Endothelial cell of hepatic sinusoid (primary cell): ENCODE results near the gene CALHM2.

Experiments
- in situ Hi-C: cut with HindIII; loops from 2 replicates; pipeline ENCODE4 v1.10.0; 2017; ENCODE audit warnings: low sequenced_read_pairs

CALHM2 gene

DNA sequence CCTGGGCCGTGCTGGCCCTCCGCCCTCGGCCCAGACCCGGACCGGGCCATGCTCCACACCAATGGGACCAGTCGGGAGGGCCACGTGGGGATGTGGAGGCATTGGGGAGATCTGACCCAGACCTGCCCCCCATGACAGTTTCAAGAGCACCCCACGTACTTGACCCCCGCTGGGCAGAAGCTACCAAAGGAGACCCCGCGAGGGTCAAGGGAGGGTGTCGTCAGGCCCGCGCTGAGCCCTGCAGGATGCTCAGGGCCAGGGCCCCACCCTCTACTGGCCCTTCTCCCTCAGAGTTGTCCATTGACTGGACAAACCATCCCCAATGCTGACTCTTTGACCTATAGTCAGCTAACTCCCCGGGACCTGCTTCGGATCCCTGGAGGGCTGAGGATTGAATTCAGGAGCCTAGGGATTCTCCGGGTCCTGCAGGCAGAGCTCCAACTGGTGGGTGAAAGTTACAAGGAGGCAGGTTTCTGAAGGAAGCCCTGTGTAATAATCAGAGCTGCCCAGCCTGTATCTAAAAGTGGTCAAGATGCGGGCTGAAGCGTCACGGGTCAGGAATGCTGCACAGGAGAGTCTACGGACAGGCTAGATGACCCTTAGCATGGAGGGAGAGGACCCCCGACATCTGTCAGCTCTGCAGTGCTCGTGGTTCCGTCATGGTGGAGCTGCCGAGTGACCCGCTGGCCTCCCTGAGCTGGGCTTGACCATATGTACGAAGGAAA is 498 bp upstream of the CALHM2 start:
- in situ Hi-C loops = no loop called here

DNA sequence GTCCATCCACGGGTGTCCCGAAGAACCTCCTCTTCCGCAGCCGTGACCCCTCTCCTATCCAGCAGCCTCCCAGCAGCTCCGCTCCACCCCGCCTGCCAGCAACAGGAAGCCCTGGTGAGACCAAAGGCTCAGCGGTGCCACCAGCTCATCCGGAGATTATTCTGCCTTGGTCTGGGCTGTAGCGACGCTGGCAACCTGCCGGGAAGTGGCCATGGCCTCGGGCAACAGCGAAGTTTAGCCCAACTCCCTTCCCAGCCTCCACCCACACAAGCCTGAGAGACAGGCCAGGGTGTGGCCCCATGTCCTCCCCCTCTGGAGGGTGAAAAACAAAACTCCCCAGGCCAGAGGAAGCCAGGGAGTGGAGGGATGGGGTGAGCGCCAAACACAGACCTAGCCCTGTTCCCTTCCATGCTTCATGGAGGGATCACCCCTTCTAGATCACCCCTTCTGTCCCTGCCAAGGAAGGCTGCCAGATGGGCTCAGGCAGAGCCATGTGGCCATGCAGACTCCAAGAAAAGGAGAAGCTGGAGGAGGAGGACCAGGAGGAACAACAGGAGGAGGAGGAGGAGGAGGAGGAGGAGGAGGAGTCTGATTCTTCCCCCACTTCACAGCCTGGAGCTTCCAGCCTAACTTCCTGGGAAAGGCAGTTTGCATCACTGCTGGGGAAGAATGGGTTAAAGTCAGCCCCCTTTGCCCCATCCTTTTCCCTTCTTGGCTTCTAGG is 918 bp downstream of the CALHM2 start:
- in situ Hi-C loops = no loop called here

DNA sequence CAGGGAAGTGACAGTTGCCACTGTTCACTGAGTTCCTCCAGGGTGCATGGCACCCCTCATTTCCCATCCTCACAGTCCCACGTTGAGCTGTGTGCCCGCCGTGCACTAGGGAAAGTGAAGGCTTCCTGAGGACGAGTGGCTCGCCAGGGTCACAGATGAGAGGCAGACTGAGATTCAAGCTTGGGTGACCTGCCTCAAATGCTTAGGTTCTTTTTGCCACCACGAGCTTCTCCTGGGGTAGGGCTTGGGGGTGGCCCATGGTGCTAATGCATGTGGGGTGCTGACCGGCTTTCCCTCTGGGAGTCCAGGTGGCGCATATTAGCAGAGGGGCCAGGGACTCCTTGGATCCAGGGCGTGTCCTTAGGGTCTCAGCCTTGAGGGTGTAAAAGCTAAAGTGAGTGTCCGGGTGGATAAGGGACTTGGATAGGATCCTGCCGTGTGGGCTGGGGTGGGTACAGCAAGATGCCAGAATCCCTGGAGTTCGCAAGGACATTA is 1.9 kb downstream of the CALHM2 start:
- in situ Hi-C loops = no loop called here

DNA sequence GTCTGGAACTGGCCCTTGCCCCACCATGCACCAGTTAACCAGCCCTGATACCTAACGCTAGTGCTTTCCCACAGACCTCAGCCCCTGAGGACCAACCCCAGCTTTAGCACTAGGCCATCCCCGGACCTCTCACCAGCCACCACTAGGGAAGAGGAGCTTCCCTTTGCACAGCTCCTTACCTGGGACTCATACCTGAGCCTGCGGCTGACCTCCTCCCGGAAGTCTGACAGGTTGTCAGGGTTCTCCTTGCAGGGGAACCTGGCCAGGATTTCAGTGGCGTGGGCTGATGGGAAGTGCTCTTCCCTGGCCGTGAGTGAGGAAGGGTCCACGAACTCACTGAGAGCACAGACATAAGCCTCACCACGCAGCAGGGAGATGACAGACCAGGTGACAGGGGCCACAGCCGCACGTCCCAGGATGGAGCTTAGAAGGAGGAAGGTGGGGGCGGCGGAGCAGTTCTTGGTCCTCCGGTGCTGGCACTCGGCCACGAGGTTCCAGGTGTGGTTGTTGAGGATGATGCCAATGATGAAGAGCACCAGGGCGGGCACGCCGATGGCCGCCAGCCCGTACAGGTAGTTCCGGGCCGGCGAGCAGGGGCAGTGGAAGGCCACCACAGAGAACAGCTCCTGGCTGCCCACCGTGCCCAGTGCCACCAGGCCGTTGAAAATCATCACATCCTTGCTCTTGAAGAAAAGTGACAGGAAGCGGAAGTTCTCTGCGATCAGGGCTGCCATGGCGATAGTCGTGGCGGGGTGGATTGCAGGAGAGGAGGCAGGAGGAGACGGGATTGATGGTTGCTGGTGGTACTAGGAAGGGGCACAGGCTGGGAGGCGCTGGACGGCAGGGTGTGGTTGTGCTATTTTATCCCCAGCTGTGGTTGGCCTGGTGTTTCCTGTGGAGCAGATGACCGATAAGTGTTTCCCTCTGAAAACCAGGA is 2.7 kb downstream of the CALHM2 start:
- in situ Hi-C loops = no loop called here

DNA sequence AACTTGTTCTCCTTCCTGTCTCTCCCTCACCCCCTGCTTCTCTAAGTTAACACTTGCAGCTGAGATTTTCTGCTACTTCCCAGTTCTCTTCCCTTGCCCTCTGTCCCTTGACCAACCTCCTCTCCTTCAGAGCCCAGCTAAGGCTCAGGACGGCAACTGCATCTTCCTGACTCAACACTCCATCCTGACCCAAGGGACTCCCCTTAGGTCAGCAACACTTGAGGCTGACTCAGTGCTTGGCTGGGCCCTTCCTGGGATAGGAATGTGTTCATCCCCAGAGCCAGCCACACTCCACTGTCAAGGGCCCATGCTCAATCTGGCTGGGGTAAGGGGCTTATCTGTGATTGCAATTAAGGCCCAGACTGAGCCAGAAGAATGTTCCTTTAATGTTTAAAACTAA is 3.4 kb downstream of the CALHM2 start:
- in situ Hi-C loops = no loop called here

DNA sequence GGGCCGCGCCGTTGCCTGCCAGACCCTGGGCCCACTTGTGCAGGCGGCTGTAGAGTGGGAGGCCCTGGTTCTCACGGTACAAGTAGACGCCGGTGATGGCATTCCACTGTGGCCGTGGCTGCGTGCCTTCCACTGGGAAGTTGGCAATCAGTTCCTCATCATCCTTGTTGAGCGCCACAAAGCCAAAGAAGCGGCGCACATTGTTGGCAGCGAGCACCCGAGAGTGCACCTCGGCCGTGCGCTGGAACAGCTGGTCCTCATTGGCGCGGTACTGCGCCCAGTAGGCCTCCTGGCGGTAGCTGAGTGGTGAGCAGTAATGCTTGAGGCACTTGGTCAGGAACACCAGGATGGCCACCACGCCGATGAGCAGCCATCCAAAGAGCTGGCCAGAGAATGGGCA is 5.0 kb downstream of the CALHM2 start:
- in situ Hi-C loops = no loop called here

DNA sequence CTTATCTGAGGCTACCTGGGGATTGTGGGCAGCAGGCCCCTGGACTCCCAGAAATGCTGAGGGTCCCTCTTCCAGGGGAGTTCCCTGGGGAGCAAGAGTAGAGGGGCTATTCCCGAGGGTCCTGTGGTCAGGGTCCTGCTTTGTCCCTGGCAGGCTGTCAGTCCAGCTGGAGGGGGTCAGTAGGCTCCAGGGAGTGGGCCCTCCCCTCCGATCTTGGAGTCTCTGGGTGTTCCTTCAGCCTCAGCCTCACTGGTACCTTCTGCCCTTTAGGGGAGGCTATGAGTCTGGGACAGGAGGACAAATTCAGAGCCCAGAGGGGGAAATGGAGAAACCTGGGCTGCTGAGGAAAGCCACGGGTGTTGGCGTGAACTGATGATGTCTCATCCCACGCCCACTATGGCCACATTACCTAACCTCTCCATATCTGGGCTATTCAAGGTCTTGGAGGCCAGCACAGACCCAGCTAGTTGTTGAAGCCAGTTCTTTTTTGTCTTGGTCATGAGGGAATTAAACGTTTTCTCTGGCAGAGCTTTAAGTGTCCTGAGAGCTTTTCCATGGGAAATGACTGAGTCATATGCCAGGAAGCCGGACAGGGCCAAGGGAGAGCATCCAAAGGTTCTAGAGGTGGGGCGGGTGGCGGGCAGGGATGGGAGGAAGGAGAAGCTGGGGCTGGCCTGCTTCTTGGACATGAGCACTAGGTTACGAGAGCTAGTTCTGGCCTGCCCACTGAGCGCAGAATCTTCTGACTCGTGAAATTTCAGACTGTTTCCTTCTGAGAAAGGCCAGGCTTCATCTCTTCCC is 6.2 kb downstream of the CALHM2 start:
- in situ Hi-C loops = no loop called here

DNA sequence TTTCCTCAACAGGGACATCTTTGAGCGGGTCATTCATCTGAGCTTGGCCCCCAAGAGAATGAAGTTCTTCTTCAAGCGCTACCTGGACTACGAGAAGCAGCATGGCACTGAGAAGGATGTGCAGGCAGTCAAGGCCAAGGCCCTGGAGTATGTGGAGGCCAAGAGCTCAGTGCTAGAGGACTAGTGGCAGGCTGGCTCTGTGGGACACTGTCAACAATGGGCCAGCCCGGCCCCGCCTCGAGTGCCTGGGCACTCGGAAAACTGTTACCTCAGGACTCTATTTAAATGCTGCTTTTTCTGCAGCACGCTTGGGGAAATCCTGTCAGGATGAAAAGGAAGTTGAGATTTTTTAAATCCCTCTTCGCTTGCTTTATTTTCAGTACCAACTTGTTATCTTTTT is 6.8 kb downstream of the CALHM2 start:
- in situ Hi-C loops = no loop called here

DNA sequence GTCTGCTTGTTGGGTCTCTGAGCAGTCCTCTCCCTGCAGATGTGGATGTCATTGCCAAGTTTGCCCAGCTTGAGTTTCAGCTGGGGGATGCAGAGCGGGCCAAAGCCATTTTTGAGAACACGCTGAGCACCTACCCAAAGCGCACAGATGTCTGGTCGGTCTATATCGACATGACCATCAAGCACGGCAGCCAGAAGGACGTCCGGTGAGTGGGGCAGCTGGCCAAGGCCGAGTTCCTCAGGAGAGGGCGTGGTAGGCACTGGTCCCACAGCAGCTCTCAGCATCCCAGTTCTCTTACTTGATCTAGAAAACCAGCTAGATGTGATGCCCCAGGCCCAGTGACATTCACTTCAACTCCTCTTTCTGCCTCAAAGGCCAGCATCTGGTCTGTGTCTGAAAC is 7.7 kb downstream of the CALHM2 start:
- in situ Hi-C loops = no loop called here

DNA sequence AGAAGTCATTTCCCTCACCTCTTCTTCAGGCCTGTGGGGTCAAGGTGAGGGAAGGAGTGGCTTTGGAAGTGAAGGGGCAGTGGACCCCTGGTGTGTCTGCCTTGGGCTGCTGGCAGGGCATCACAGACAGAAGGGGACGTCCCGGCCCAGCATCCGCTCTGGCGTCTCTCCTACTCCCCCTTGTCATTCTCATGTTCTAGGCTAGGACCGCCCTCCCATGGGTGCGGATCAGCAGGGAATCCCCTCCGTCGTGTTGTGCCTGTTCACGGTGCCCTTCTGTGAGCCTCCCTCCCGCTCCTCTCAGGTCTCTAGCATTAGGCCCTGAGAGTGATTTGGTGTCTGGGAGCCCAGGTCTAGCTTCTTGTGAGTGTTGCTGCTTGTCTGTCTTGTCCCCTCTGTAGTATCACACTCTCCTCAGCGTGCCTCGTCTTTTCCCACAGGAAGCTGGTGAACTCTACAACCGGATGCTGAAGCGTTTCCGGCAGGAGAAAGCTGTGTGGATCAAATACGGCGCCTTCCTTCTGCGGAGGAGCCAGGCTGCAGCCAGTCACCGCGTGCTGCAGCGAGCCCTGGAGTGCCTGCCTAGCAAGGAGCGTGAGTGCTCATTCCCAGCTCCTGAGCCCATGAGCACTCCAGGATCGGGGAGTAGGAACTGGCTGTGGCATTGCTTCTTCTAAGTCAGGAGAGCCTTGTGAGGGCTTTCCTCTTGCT is 8.5 kb downstream of the CALHM2 start:
- in situ Hi-C loops = no loop called here

DNA sequence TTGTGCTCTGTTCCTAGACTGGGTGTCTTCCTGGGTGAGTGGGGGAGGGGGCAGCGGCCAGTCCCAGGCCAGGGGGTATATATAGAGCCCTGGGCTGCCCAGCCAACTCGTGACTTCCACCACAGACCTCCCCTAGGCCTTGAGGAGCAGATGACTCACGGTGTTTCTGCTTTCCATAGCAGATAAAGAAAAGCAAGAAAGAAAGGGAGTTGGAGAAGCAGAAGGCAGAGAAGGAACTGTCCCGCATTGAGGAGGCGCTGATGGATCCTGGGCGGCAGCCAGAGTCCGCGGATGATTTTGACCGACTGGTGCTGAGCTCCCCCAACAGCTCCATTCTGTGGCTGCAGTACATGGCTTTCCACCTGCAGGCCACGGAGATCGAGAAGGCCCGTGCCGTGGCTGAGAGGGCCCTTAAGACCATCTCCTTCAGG is 10.1 kb downstream of the CALHM2 start:
- in situ Hi-C loops = no loop called here

DNA sequence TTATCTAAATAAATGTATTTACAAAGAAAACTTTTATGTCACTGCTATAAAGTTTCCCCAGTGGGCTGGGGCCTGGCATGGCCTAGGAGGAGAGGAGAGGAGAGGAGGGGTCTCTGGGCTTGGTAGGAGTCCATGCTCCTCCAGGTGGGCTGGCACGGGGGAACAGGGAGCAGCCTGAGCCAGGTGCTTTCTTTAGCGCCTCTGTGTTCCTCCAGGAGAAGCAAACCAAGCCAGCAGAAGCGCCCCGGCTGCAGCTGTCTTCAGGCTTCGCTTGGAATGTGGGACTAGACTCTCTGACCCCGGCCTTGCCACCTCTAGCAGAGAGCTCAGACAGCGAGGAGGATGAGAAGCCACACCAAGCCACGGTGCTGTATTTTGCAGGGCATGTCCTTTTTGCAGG is 10.6 kb downstream of the CALHM2 start:
- in situ Hi-C loops = no loop called here

DNA sequence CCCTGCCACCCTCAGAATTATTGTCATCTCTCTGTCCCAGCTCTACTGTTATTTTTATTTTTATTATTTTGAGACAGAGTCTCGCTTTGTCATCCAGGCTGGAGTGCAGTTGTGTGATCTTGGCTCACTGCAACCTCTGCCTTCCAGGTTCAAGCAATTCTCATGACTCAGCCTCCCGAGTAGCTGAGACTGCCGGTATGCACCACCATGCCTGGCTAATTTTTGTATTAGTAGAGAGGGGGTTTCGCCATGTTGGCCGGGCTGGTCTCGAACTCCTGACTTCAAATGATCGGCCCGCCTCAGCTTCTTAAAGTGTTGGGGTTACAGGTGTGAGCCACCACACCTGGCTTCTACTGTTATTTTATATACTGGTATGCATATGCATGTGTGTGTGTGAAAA is 11.0 kb downstream of the CALHM2 start:
- in situ Hi-C loops = no loop called here

DNA sequence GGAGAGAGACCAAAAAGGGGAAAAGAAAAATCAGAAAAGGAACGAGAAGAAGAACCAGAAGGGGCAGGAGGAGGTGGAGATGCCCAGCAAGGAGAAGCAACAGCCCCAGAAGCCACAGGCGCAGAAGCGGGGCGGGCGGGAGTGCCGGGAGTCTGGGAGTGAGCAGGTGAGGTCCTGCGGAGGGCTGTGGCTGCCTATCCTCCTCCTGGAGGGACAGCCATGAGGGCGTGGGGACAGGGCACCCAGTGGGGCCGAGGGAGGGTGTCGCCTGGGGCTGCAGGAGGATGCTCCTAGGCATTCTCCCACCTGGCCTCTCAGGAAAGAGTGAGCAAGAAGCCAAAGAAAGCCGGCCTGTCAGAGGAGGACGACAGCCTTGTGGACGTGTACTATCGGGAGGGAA is 11.8 kb downstream of the CALHM2 start:
- in situ Hi-C loops = no loop called here

DNA sequence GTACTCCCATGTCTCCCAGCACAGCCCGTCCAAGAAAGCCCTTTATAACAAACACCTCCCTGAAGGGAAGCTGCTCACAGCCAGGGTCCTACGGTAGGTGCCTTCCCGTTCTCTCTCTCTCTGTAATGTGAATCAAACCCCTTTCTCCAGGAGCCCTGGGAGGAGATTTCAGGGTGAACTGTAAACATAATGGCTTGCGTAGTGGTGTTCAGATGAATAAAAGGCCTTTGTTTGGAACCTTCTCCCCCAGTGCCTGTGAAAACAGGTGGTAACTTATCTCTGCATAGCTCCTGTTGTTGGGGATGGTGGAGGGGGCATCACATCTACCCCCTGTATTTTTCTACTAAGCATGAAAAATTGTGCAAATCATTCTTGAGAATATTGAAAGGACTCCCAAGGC is 12.4 kb downstream of the CALHM2 start:
- in situ Hi-C loops = no loop called here

DNA sequence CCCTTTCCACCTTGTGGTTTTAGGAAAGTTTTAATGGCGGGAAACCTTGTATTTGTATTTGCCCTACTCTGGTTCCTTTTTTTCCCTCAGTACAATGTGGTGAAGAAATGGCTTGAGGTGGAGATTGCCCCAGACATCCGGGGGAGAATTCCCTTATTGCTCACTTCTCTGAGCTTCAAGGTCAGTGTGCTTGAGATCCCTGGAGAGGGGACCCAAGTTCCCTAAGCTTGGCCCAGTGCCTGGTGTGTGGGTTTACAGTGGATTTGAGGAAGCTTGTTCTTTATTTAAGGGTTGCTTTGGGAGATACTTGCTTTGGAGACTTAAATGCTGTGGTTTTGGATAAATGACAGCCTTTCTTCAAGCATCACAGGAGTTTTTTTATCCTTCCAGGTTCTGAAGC is 18.3 kb downstream of the CALHM2 start:
- in situ Hi-C loops = no loop called here

DNA sequence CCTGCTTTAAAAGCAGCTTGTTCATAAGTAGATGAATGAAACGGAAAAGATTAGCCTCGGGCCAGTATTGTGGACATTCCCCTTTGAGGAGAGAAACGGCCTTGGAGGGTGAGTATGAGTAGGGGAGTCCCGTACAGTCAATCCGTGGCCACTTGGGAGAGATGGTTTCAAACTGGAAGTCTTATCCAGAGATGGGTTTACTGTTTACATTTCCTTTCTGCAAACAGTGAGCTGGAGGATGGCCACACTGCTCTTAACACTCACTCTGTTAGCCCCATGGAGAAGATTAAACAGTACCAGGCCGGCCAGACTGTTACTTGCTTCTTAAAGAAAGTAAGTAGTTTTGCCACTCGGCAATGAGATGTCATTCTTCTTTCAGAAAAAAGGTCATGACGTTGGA is 20.3 kb downstream of the CALHM2 start:
- in situ Hi-C loops = no loop called here

DNA sequence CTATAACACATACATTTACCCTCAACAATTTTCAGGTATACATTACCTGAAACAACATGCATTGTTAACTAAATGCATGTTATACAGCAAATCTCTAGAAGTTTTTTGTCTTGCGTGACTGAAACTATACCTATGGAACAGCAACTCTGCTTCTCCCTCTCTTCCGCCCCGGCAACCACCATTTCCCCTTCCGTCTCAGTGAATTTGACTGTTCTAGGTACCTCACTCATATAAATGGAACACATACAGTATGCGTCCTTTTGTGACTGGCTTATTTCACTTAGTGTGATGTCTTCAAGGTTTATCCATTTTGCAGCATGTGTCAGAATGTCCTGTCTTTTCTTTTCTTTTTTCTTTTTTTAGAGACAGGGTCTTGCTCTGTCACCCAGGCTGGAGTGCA is 22.5 kb downstream of the CALHM2 start:
- in situ Hi-C loops = no loop called here

DNA sequence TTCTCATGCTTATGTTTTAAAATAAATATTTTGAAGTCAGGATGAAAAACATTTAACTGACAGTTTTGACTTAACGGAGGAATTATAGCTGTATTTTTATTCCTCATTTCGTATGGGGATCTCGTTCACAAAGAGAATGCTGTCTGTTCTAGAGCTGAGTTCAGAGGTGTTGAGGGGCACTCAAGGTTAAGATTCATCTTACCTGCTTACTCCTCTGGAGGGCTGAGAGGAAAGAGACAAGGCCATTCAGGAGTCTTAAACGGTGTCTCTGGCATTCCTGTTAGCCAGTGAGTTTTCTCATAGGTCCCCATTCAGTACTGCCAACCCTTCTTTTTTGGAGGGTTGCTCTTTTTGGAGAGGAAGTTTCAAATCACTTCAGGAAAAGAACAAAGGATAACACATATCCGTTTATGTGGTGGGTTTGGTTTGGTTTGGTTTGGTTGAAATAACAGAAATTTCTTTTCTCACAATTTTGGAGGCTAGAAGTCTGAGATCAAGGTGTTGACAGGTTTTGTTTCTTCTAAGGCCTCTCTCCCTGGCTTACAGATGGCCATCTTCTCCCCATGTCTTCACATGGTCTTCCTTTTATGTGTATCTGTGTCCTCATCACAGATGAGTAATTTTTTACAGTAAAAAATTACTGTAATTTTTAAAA is 23.1 kb downstream of the CALHM2 start:
- in situ Hi-C loops = no loop called here
